Measurements from ENCODE around the gene SSBP3. TPM values are rescaled to one million over a fixed set of nuclear protein-coding genes. Genes with fewer than 3 reads are reported as not detected.

SSBP3 gene
- total RNA-seq, 1 experiment from 2014 or later, result 115 TPM

- TF ChIP-seq ATF2 (CRISPR knock-in tag; IDR thresholded peaks at IDR 0.05; ENCODE audit: borderline replicate concordance, low read depth) (no peak), HMGXB4 (CRISPR knock-in tag; IDR thresholded peaks at IDR 0.05) (no peak), STAT6 (CRISPR knock-in tag; conservative IDR thresholded peaks at IDR 0.05; ENCODE audit: low read depth) (no peak), AFF4 (CRISPR knock-in tag; IDR thresholded peaks at IDR 0.05; ENCODE audit: borderline replicate concordance) (no peak), PRDM15 (CRISPR knock-in tag; IDR thresholded peaks at IDR 0.05) (no peak), ZBTB43 (CRISPR knock-in tag; IDR thresholded peaks at IDR 0.05) (no peak), PRRX2 (CRISPR knock-in tag; IDR thresholded peaks at IDR 0.05) (no peak), SP1 (CRISPR knock-in tag; conservative IDR thresholded peaks at IDR 0.05) (no peak)
Observed at GRCh38 chr1:54364995-54365394, 41.2 kb downstream of the SSBP3 start (continued).

- H3K4me1 Mint-ChIP-seq, result peaks cover 91% of the 10 kb centered on the region
- no peak for DNase-seq (ENCODE audit: low spot score)
- H3K9me3 Mint-ChIP-seq, result no peaks in the 10 kb centered on the region
- peak overlapping the region; percentile 16; the same call in 1 of the 2 replicates for H3K4me3 Mint-ChIP-seq
- H3K27me3 Mint-ChIP-seq (ENCODE audit: low read depth), result no peaks in the 10 kb centered on the region
- H3K36me3 Mint-ChIP-seq, result peaks cover 5% of the 10 kb centered on the region
- ChIA-PET POLR2A (interaction anchor here (0.8 kb wide), 1 partner anchor 11 kb away, joined by 3 read pairs; no protein-coding TSS in a partner anchor), CTCF (interaction anchor here (0.7 to 2.3 kb wide), 4 partner anchors 43 to 125 kb away, joined by 3 to 8 read pairs (median 3); no protein-coding TSS in a partner anchor)
- no peak for ATAC-seq
- H3K27ac Mint-ChIP-seq, result peak overlapping the region; percentile 70; the same call in 1 of the 2 replicates
- TF ChIP-seq AR (CRISPR knock-in tag; IDR thresholded peaks at IDR 0.05) (no peak), TP53 (CRISPR knock-in tag; IDR thresholded peaks at IDR 0.05) (no peak), ZBTB21 (CRISPR knock-in tag; IDR thresholded peaks at IDR 0.05; ENCODE audit: borderline replicate concordance) (no peak), NFE2L1 (CRISPR knock-in tag; IDR thresholded peaks at IDR 0.05) (no peak), ZNF317 (CRISPR knock-in tag; IDR thresholded peaks at IDR 0.05; ENCODE audit: borderline replicate concordance, low read depth) (no peak), ZSCAN18 (CRISPR knock-in tag; IDR thresholded peaks at IDR 0.05) (no peak), IRF1 (CRISPR knock-in tag; IDR thresholded peaks at IDR 0.05) (no peak)
Observed at GRCh38 chr1:54364582-54364981, 41.6 kb downstream of the SSBP3 start.

Measured in WTC11 (cell line).